Measurements from ENCODE around the gene TTC7B.

Gene TTC7B

GRCh38 chr14:90606434-90606833, 209.8 kb downstream of the TTC7B start:
- Histone ChIP-seq H3K27me3 (ENCODE audit: control insufficient read depth, insufficient read depth, low read length) (no peaks in the 10 kb centered on the region), H3K9me3 (ENCODE audit: control insufficient read depth, insufficient read depth, low read length) (no peaks in the 10 kb centered on the region), H3K4me1 (ENCODE audit: control insufficient read depth, insufficient read depth, low read length) (peaks cover 37% of the 10 kb centered on the region), H3K36me3 (ENCODE audit: control insufficient read depth, insufficient read depth, low read length) (no peaks in the 10 kb centered on the region), H3K9ac (ENCODE audit: low read depth, low read length) (no peak overlapping the region), H3K4me3 (ENCODE audit: low read depth, low read length) (no peak overlapping the region)

GRCh38 chr14:90605430-90605829, 210.8 kb downstream of the TTC7B start:
- Histone ChIP-seq H3K4me3 (ENCODE audit: low read depth, low read length) (no peak overlapping the region), H3K4me1 (ENCODE audit: control insufficient read depth, insufficient read depth, low read length) (peaks cover 44% of the 10 kb centered on the region), H3K36me3 (ENCODE audit: control insufficient read depth, insufficient read depth, low read length) (no peaks in the 10 kb centered on the region), H3K9me3 (ENCODE audit: control insufficient read depth, insufficient read depth, low read length) (no peaks in the 10 kb centered on the region), H3K9ac (ENCODE audit: low read depth, low read length) (no peak overlapping the region), H3K27me3 (ENCODE audit: control insufficient read depth, insufficient read depth, low read length) (no peaks in the 10 kb centered on the region)

- H3K4me1 ChIP-seq (ENCODE audit: control insufficient read depth, insufficient read depth, low read length): peaks cover 44% of the 10 kb centered on the region
- no peaks in the 10 kb centered on the region for H3K9me3 ChIP-seq (ENCODE audit: control insufficient read depth, insufficient read depth, low read length)
- no peaks in the 10 kb centered on the region for H3K36me3 ChIP-seq (ENCODE audit: control insufficient read depth, insufficient read depth, low read length)
- no peaks in the 10 kb centered on the region for H3K27me3 ChIP-seq (ENCODE audit: control insufficient read depth, insufficient read depth, low read length)
- no peak overlapping the region for H3K4me3 ChIP-seq (ENCODE audit: low read depth, low read length)
- H3K9ac ChIP-seq (ENCODE audit: low read depth, low read length): no peak overlapping the region
These were observed 211.9 kb downstream of the TTC7B start for GRCh38 chr14:90604356-90604755.

GRCh38 chr14:90603841-90604240, 212.4 kb downstream of the TTC7B start:
- H3K9me3 ChIP-seq (ENCODE audit: control insufficient read depth, insufficient read depth, low read length): no peaks in the 10 kb centered on the region
- no peaks in the 10 kb centered on the region for H3K27me3 ChIP-seq (ENCODE audit: control insufficient read depth, insufficient read depth, low read length)
- H3K4me3 ChIP-seq (ENCODE audit: low read depth, low read length): no peak overlapping the region
- H3K4me1 ChIP-seq (ENCODE audit: control insufficient read depth, insufficient read depth, low read length): peaks cover 41% of the 10 kb centered on the region
- no peaks in the 10 kb centered on the region for H3K36me3 ChIP-seq (ENCODE audit: control insufficient read depth, insufficient read depth, low read length)
- no peak overlapping the region for H3K9ac ChIP-seq (ENCODE audit: low read depth, low read length)

- no peak overlapping the region for H3K4me3 ChIP-seq (ENCODE audit: low read depth, low read length)
- H3K9me3 ChIP-seq (ENCODE audit: control insufficient read depth, insufficient read depth, low read length): no peaks in the 10 kb centered on the region
- H3K27me3 ChIP-seq (ENCODE audit: control insufficient read depth, insufficient read depth, low read length): no peaks in the 10 kb centered on the region
- H3K4me1 ChIP-seq (ENCODE audit: control insufficient read depth, insufficient read depth, low read length): peaks cover 36% of the 10 kb centered on the region
- H3K36me3 ChIP-seq (ENCODE audit: control insufficient read depth, insufficient read depth, low read length): no peaks in the 10 kb centered on the region
- no peak overlapping the region for H3K9ac ChIP-seq (ENCODE audit: low read depth, low read length)
These were observed 212.9 kb downstream of the TTC7B start for GRCh38 chr14:90603336-90603735.

- Histone ChIP-seq H3K4me1 (ENCODE audit: control insufficient read depth, insufficient read depth, low read length) (peaks cover 36% of the 10 kb centered on the region), H3K9me3 (ENCODE audit: control insufficient read depth, insufficient read depth, low read length) (no peaks in the 10 kb centered on the region), H3K9ac (ENCODE audit: low read depth, low read length) (no peak overlapping the region)
These were observed 214.0 kb downstream of the TTC7B start for GRCh38 chr14:90602088-90602687.

GRCh38 chr14:90601563-90601962, 214.7 kb downstream of the TTC7B start:
- no peaks in the 10 kb centered on the region for H3K9me3 ChIP-seq (ENCODE audit: control insufficient read depth, insufficient read depth, low read length)
- no peak overlapping the region for H3K9ac ChIP-seq (ENCODE audit: low read depth, low read length)
- H3K4me1 ChIP-seq (ENCODE audit: control insufficient read depth, insufficient read depth, low read length): peaks cover 35% of the 10 kb centered on the region
- no peaks in the 10 kb centered on the region for H3K36me3 ChIP-seq (ENCODE audit: control insufficient read depth, insufficient read depth, low read length)
- H3K4me3 ChIP-seq (ENCODE audit: low read depth, low read length): no peak overlapping the region
- H3K27me3 ChIP-seq (ENCODE audit: control insufficient read depth, insufficient read depth, low read length): no peaks in the 10 kb centered on the region

More at GRCh38 chr14:90602088-90602687, 214.0 kb downstream of the TTC7B start:
- no peaks in the 10 kb centered on the region for H3K36me3 ChIP-seq (ENCODE audit: control insufficient read depth, insufficient read depth, low read length)
- no peaks in the 10 kb centered on the region for H3K27me3 ChIP-seq (ENCODE audit: control insufficient read depth, insufficient read depth, low read length)
- no peak overlapping the region for H3K4me3 ChIP-seq (ENCODE audit: low read depth, low read length)

GRCh38 chr14:90600619-90601018, 215.6 kb downstream of the TTC7B start:
- no peak overlapping the region for H3K9ac ChIP-seq (ENCODE audit: low read depth, low read length)
- no peaks in the 10 kb centered on the region for H3K9me3 ChIP-seq (ENCODE audit: control insufficient read depth, insufficient read depth, low read length)
- H3K36me3 ChIP-seq (ENCODE audit: control insufficient read depth, insufficient read depth, low read length): no peaks in the 10 kb centered on the region
- no peaks in the 10 kb centered on the region for H3K27me3 ChIP-seq (ENCODE audit: control insufficient read depth, insufficient read depth, low read length)
- peaks cover 28% of the 10 kb centered on the region for H3K4me1 ChIP-seq (ENCODE audit: control insufficient read depth, insufficient read depth, low read length)
- no peak overlapping the region for H3K4me3 ChIP-seq (ENCODE audit: low read depth, low read length)

- Histone ChIP-seq H3K4me3 (ENCODE audit: low read depth, low read length) (no peak overlapping the region), H3K36me3 (ENCODE audit: control insufficient read depth, insufficient read depth, low read length) (no peaks in the 10 kb centered on the region), H3K9me3 (ENCODE audit: control insufficient read depth, insufficient read depth, low read length) (no peaks in the 10 kb centered on the region), H3K4me1 (ENCODE audit: control insufficient read depth, insufficient read depth, low read length) (peaks cover 25% of the 10 kb centered on the region), H3K27me3 (ENCODE audit: control insufficient read depth, insufficient read depth, low read length) (no peaks in the 10 kb centered on the region), H3K9ac (ENCODE audit: low read depth, low read length) (no peak overlapping the region)
These were observed 216.3 kb downstream of the TTC7B start for GRCh38 chr14:90599748-90600507.

GRCh38 chr14:90599339-90599738, 216.9 kb downstream of the TTC7B start:
- no peaks in the 10 kb centered on the region for H3K36me3 ChIP-seq (ENCODE audit: control insufficient read depth, insufficient read depth, low read length)
- H3K4me3 ChIP-seq (ENCODE audit: low read depth, low read length): no peak overlapping the region
- peaks cover 19% of the 10 kb centered on the region for H3K4me1 ChIP-seq (ENCODE audit: control insufficient read depth, insufficient read depth, low read length)
- H3K27me3 ChIP-seq (ENCODE audit: control insufficient read depth, insufficient read depth, low read length): no peaks in the 10 kb centered on the region
- H3K9me3 ChIP-seq (ENCODE audit: control insufficient read depth, insufficient read depth, low read length): no peaks in the 10 kb centered on the region
- no peak overlapping the region for H3K9ac ChIP-seq (ENCODE audit: low read depth, low read length)

GRCh38 chr14:90597961-90598360, 218.3 kb downstream of the TTC7B start:
- no peak overlapping the region for H3K9ac ChIP-seq (ENCODE audit: low read depth, low read length)
- no peak overlapping the region for H3K4me3 ChIP-seq (ENCODE audit: low read depth, low read length)
- H3K4me1 ChIP-seq (ENCODE audit: control insufficient read depth, insufficient read depth, low read length): peaks cover 9% of the 10 kb centered on the region
- no peaks in the 10 kb centered on the region for H3K9me3 ChIP-seq (ENCODE audit: control insufficient read depth, insufficient read depth, low read length)
- no peaks in the 10 kb centered on the region for H3K27me3 ChIP-seq (ENCODE audit: control insufficient read depth, insufficient read depth, low read length)
- H3K36me3 ChIP-seq (ENCODE audit: control insufficient read depth, insufficient read depth, low read length): no peaks in the 10 kb centered on the region

GRCh38 chr14:90596733-90597132, 219.5 kb downstream of the TTC7B start:
- H3K27me3 ChIP-seq (ENCODE audit: control insufficient read depth, insufficient read depth, low read length): no peaks in the 10 kb centered on the region
- no peak overlapping the region for H3K9ac ChIP-seq (ENCODE audit: low read depth, low read length)
- H3K4me1 ChIP-seq (ENCODE audit: control insufficient read depth, insufficient read depth, low read length): peaks cover 7% of the 10 kb centered on the region
- no peaks in the 10 kb centered on the region for H3K36me3 ChIP-seq (ENCODE audit: control insufficient read depth, insufficient read depth, low read length)
- H3K4me3 ChIP-seq (ENCODE audit: low read depth, low read length): no peak overlapping the region
- H3K9me3 ChIP-seq (ENCODE audit: control insufficient read depth, insufficient read depth, low read length): no peaks in the 10 kb centered on the region
